ENCODE data around the gene ABCB11. TPM values are rescaled to one million over a fixed set of nuclear protein-coding genes. Genes with fewer than 3 reads are reported as not detected.

ABCB11 gene
- total and polyA plus RNA-seq, 9 of the 15 experiments (the other 6 are each of a cell fraction or from before 2014, with no cell fraction given), result 0.04 to 0.51 (median 0.10) TPM; not detected in 1

DNA sequence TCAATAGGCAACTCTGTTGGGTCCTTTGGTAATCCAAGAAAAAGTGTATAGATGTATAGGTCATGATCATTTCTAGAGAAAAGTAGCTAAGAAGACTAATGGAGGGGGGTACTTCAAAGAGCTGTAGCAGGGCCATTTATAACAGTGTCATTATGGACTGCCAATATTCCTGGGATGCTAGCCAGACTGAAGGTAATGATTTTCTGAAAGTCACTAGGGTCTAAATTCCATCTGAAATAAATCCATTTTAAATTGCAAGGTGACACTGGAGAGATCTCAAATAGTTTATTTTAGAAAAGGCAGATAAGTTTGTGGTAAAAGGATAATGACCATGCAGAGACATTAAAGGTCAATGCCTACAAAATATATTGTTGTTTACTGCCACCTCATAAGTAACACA lies 136.4 kb downstream of the ABCB11 start:
- DNase-seq (ENCODE audit: extremely low read depth in 1 of 4, low spot score in 3 of 4) (no peak), FAIRE-seq (no peak), ATAC-seq (no peak)
- in situ Hi-C loops (cut with MboI) (no loop called here), intact Hi-C loops (cut with micrococcal nuclease) (no loop called here)
- H3K79me2 ChIP-seq (ENCODE audit: control insufficient read depth, insufficient read depth, low read length), result peaks cover 6% of the 10 kb centered on the region
- H3K9ac ChIP-seq (ENCODE audit: insufficient read depth in 1 of 2, low read depth in 2 of 2, low read length in 2 of 2), result no peak overlapping the region
- no peaks in the 10 kb centered on the region for H3K9me1 ChIP-seq (ENCODE audit: control insufficient read depth, insufficient read depth, low read length)
- no peaks in the 10 kb centered on the region for H3K36me3 ChIP-seq (ENCODE audit: control insufficient read depth, insufficient read depth, low read length)
- H3K27me3 ChIP-seq (ENCODE audit: control insufficient read depth in 2 of 2, insufficient read depth in 2 of 2, low read length in 2 of 2), result no peaks in the 10 kb centered on the region
- ChIA-PET CTCF (ENCODE audit: low intra/inter-chr PET ratio) (no interaction called here), POLR2A (interaction anchor here (0.7 to 1.0 kb wide), 2 partner anchors 11 to 13 kb away, joined by 4 read pairs; no protein-coding TSS in a partner anchor)
- H3K27ac ChIP-seq (ENCODE audit: extremely low read depth, low read depth, low read length), result no peak overlapping the region
- no peak overlapping the region for H2AFZ ChIP-seq (ENCODE audit: low read depth, low read length)
- no peak overlapping the region for H3K4me3 ChIP-seq
- BruUV-seq (replicated peaks), result no TSS peak
- no peak overlapping the region for H3K4me2 ChIP-seq (ENCODE audit: insufficient read depth, low read length)
- no peaks in the 10 kb centered on the region for H3K9me3 ChIP-seq (replicated peaks; ENCODE audit: control insufficient read depth, insufficient read depth, low read depth, low read length)
- TF ChIP-seq ASH1L (IDR thresholded peaks at IDR 0.05; ENCODE audit: borderline replicate concordance, low read depth, partially characterized antibody), result no peak
- 0 out of 2 replicates have a peak, but pooled peaks have one; percentile 29 for TF ChIP-seq ADNP (tag; IDR thresholded peaks at IDR 0.05)
- TF ChIP-seq ZNF263 (CRISPR knock-in tag; IDR thresholded peaks at IDR 0.05; ENCODE audit: borderline replicate concordance), result no peak
- TF ChIP-seq XRCC5 (IDR thresholded peaks at IDR 0.05; ENCODE audit: low read depth, low read length), result no peak
- peaks cover 0 to 9% of the 10 kb centered on the region in 2 experiments; a peak in 2 of 5 replicates for H3K4me1 ChIP-seq (replicated peaks in 1 of 2; ENCODE audit: control insufficient read depth in 2 of 2, insufficient read depth in 2 of 2, low read length in 2 of 2)
- no peaks in the 10 kb centered on the region for H4K20me1 ChIP-seq (replicated peaks; ENCODE audit: control insufficient read depth, insufficient read depth, low read length)

DNA sequence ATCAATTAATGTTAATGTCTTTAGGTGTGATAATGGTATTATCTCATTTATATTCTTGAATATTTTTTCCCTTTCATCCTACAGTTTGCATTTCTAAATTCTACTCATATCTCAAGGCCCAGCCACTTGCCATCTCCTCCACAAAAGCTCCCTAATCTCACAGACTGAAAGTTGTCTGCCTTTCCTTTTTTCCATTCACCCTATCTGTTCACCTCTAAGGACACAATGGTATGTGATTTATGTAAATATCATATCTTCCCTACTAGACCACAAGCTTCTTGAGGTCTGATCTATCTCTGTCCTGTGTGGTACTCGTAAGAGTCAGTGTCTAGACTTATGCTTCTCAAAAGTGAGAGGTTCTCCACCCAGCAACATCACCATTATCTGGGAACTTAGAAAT lies 137.0 kb downstream of the ABCB11 start:
- no peak overlapping the region for H3K9ac ChIP-seq (ENCODE audit: insufficient read depth in 1 of 2, low read depth in 2 of 2, low read length in 2 of 2)
- no peaks in the 10 kb centered on the region for H3K27me3 ChIP-seq (ENCODE audit: control insufficient read depth in 2 of 2, insufficient read depth in 2 of 2, low read length in 2 of 2)
- BruUV-seq (replicated peaks), result no TSS peak
- ChIA-PET CTCF (ENCODE audit: low intra/inter-chr PET ratio) (no interaction called here), POLR2A (interaction anchor here (1.0 kb wide), 1 partner anchor 11 kb away, joined by 4 read pairs; no protein-coding TSS in a partner anchor)
- intact Hi-C loops (cut with micrococcal nuclease), result no loop called here
- peaks cover 0 to 9% of the 10 kb centered on the region in 2 experiments; a peak in 2 of 5 replicates for H3K4me1 ChIP-seq (replicated peaks in 1 of 2; ENCODE audit: control insufficient read depth in 2 of 2, insufficient read depth in 2 of 2, low read length in 2 of 2)
- in situ Hi-C loops (cut with MboI), result no loop called here
- peaks cover 12% of the 10 kb centered on the region for H3K79me2 ChIP-seq (ENCODE audit: control insufficient read depth, insufficient read depth, low read length)
- H3K36me3 ChIP-seq (ENCODE audit: control insufficient read depth, insufficient read depth, low read length), result no peaks in the 10 kb centered on the region
- no peak overlapping the region for H3K4me3 ChIP-seq
- H3K27ac ChIP-seq (ENCODE audit: extremely low read depth, low read depth, low read length), result no peak overlapping the region
- H2AFZ ChIP-seq (ENCODE audit: low read depth, low read length), result no peak overlapping the region
- ATAC-seq (no peak), DNase-seq (ENCODE audit: extremely low read depth in 1 of 4, low spot score in 3 of 4) (peak in 1 of 4 experiments; percentile 24), FAIRE-seq (no peak)
- TF ChIP-seq ARID1B (IDR thresholded peaks at IDR 0.05) (peak; percentile 32; the same call in 1 of the 2 replicates), CC2D1A (IDR thresholded peaks at IDR 0.05) (no peak), SOX6 (IDR thresholded peaks at IDR 0.05) (peak; percentile 51; the same call in 1 of the 2 replicates), HDAC1 (IDR thresholded peaks at IDR 0.05) (peak in 1 of 2 experiments; percentile 32; a peak in 1 of 4 replicates), TCF3 (CRISPR knock-in tag; IDR thresholded peaks at IDR 0.05) (peak; percentile 32; the same call in 1 of the 2 replicates), NCOR1 (IDR thresholded peaks at IDR 0.05) (peak; percentile 37), FOXA3 (CRISPR knock-in tag; conservative IDR thresholded peaks at IDR 0.05 in 1 of 2, IDR thresholded peaks at IDR 0.05 in 1 of 2) (0 out of 4 replicates have a peak, but pooled peaks of 1 of the 2 experiments have one; percentile 13), FUS (optimal IDR thresholded peaks at IDR 0.05; ENCODE audit: low read depth, low read length) (no peak), ZNF133 (CRISPR knock-in tag; IDR thresholded peaks at IDR 0.05) (no peak), KDM1A (IDR thresholded peaks at IDR 0.05) (peak; percentile 85 to 88), MEIS2 (IDR thresholded peaks at IDR 0.05; ENCODE audit: partially characterized antibody) (peak; percentile 27), RCOR1 (IDR thresholded peaks at IDR 0.05; ENCODE audit: borderline replicate concordance in 1 of 2, low read depth in 2 of 2, low read length in 2 of 2) (peak in 1 of 2 experiments; percentile 87; a peak in 2 of 4 replicates), CBFA2T3 (IDR thresholded peaks at IDR 0.05) (peak; percentile 72), TAL1 (IDR thresholded peaks at IDR 0.05) (peak; percentile 28; the same call in 1 of the 2 replicates), HDAC2 (IDR thresholded peaks at IDR 0.05) (peak; percentile 64)
- H4K20me1 ChIP-seq (replicated peaks; ENCODE audit: control insufficient read depth, insufficient read depth, low read length), result no peaks in the 10 kb centered on the region
- no peaks in the 10 kb centered on the region for H3K9me1 ChIP-seq (ENCODE audit: control insufficient read depth, insufficient read depth, low read length)
- H3K9me3 ChIP-seq (replicated peaks; ENCODE audit: control insufficient read depth, insufficient read depth, low read depth, low read length), result no peaks in the 10 kb centered on the region
- no peak overlapping the region for H3K4me2 ChIP-seq (ENCODE audit: insufficient read depth, low read length)
- 7% methylated on average over 1 of the region's 1 CpG for WGBS (ENCODE audit: insufficient coverage, low coverage, missing lambda C conversion rate)
